ENCODE measurements around the gene UGT1A1.

UGT1A1 gene

DNA sequence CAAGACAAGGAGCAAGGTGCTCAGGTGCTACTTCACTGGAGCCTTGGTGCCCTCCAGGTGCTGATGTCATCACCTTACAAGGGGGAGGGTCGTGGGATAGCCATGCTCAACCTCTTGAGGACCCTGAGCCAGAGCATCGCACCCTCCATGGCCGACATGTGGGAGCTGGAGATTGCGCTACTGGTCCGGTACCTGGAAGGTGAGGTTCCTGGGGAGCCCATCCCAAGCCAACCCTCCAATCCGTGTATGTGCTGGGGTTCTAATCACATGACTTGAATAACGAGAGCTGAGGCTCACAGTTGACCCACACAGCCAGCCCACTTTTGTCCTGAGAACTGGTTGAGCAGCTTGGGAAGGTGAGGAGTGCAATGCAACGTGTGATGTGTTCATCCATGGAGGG, 43.9 kb downstream of the UGT1A1 start:
- Histone ChIP-seq H3K9ac (ENCODE audit: insufficient read length) (no peak overlapping the region), H3K4me3 (no peak overlapping the region), H3K9me3 (ENCODE audit: low read depth, low read length) (no peaks in the 10 kb centered on the region), H3K27ac (no peak overlapping the region), H3K36me3 (ENCODE audit: insufficient read depth, low read length) (no peaks in the 10 kb centered on the region; the same call in 1 of the 2 replicates)
- no peak for DNase-seq (ENCODE audit: low read depth, low spot score)
- TF ChIP-seq FOXP2 (optimal IDR thresholded peaks at IDR 0.05; ENCODE audit: control extremely low read depth, extremely low read length, insufficient read depth) (no peak), EZH2 (IDR thresholded peaks at IDR 0.05) (no peak), POLR2AphosphoS5 (IDR thresholded peaks at IDR 0.05; ENCODE audit: borderline replicate concordance, low read depth, low read length) (no peak)

DNA sequence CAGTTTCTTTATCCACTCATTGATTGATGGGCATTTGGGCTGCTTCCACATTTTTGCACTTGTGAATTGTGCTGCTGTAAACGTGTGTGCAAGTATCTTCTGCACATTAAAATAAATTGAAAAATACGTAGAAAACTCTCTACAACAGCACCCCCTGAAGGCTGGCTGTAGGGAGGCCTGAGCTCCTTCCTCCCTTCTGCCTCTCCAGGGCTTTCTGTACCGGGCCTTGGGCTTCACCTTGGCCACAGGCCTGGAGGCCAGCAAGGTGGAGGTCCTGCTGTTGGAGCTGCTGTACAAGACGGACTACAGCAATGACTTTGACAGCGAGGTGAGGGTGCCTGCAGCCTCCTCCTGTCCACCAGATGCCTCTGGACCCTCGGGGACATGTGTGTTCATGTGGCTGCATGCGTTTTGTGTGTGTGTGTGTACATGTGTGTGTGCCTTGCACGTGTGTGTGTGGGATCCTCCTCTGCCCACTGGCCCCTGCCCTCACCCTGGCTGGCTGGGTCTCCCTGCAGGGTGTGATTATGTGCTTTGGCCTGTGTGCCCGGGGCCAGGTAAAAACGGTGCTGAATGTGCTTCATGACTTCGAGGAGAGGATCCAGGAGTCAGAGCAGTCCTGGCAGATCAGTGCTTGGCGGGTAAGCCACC, 47.3 kb downstream of the UGT1A1 start:
- no peak for DNase-seq (ENCODE audit: low read depth, low spot score)
- H3K4me3 ChIP-seq: no peak overlapping the region
- H3K9ac ChIP-seq (ENCODE audit: insufficient read length): no peak overlapping the region
- H3K9me3 ChIP-seq (ENCODE audit: low read depth, low read length): no peaks in the 10 kb centered on the region
- H3K36me3 ChIP-seq (ENCODE audit: insufficient read depth, low read length): no peaks in the 10 kb centered on the region
- TF ChIP-seq FOXP2 (optimal IDR thresholded peaks at IDR 0.05; ENCODE audit: control extremely low read depth, extremely low read length, insufficient read depth) (no peak), POLR2AphosphoS5 (IDR thresholded peaks at IDR 0.05; ENCODE audit: borderline replicate concordance, low read depth, low read length) (peak; percentile 1; the same call in 1 of the 2 replicates)
- H3K27ac ChIP-seq: no peak overlapping the region

DNA sequence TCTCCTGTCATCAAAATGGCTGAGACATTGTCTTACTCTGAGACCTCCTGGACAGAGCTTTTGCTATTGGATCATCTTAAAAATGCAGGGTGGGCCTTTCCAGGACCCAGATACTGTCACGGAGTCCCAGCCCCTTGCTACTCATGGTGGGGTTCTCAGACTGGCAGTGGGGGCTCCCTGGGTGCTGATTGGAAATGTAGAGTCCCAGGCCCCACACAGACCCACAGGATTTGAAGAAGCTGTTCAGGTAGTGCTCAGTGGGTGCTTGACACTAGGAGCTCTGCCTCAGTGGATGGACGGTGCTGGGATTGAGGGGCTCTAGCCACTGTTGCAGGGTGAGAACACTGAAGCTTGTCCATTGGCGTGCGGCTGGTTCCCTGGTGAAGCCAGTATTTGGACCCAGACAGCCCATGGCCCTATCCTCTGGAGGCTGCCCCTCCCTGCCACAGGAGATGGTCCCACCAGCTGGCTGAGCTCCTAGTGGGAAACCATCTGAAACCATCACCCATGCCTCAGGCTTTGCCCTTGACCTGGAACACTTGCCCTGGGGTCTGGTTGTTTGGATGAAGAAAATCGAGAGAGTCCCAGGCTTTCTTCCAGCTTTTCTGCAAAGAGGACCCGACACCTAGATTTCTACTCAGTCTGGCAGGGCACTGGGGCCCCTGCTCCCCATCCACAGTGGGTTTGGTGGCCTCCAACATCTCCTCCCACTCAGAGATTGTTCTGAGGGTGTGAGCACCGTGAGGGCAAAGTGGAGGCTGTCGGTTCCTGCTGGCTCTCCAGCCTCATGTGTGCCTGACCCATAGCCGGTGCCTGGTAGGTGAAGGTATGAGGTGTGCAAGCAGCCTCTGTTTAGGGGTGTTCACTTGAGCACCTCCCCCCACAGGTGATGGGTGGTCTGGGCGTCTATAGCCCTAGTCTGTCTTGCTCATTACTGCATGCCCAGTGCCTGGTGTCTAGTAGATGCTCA, 48.2 kb downstream of the UGT1A1 start:
- H3K9me3 ChIP-seq (ENCODE audit: low read depth, low read length): no peaks in the 10 kb centered on the region
- no peak for DNase-seq (ENCODE audit: low read depth, low spot score)
- TF ChIP-seq POLR2AphosphoS5 (IDR thresholded peaks at IDR 0.05; ENCODE audit: borderline replicate concordance, low read depth, low read length) (no peak), FOXP2 (optimal IDR thresholded peaks at IDR 0.05; ENCODE audit: control extremely low read depth, extremely low read length, insufficient read depth) (no peak), EZH2 (IDR thresholded peaks at IDR 0.05) (no peak)
- no peak overlapping the region for H3K4me3 ChIP-seq
- H3K27ac ChIP-seq: no peak overlapping the region
- H3K9ac ChIP-seq (ENCODE audit: insufficient read length): no peak overlapping the region
- no peaks in the 10 kb centered on the region for H3K36me3 ChIP-seq (ENCODE audit: insufficient read depth, low read length)

DNA sequence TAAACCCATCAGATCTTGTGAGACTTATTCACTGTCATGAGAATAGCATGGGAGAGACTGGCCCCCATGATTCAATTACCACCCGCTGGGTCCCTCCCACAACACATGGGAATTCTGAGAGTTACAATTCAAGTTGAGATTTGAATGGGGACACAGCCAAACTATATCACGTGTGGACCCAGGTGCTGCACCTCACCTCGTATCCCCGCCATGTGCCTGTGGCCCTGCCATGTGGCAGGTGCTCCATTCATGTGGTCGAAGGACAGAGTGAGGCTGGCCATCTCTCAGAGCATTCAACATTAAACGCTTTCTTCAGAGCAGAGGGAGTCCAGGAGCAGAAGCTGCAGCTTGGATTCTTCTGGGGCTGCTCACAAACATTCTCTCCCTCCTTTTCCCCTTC, 50.3 kb downstream of the UGT1A1 start:
- no peak overlapping the region for H3K9ac ChIP-seq (ENCODE audit: insufficient read length)
- no peaks in the 10 kb centered on the region for H3K9me3 ChIP-seq (ENCODE audit: low read depth, low read length)
- DNase-seq (ENCODE audit: low read depth, low spot score): no peak
- H3K27ac ChIP-seq: no peak overlapping the region
- no peak overlapping the region for H3K4me3 ChIP-seq
- TF ChIP-seq POLR2AphosphoS5 (IDR thresholded peaks at IDR 0.05; ENCODE audit: borderline replicate concordance, low read depth, low read length) (no peak), FOXP2 (optimal IDR thresholded peaks at IDR 0.05; ENCODE audit: control extremely low read depth, extremely low read length, insufficient read depth) (no peak), EZH2 (IDR thresholded peaks at IDR 0.05) (no peak)
- H3K36me3 ChIP-seq (ENCODE audit: insufficient read depth, low read length): peaks cover 5% of the 10 kb centered on the region; the same call in 1 of the 2 replicates

DNA sequence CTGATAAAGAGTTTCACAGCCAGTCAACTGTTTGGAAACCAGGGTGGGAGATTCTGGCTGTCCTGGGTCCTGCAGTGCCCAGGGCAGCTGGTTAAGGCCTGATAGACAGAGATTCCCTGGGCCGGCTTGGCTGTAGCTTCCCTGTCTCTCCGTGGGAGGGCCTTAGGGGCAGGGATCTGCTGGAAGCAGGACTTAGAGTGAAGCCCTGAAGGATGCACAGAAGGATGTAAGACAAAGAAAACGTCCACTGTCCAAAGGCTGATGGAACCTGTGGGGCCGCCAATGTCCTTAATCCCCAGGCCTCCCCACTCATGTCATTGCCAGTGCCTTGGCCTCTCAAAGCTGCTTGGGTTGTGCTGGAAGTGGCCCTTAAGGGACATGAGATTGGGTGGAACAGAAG, 51.0 kb downstream of the UGT1A1 start:
- H3K36me3 ChIP-seq (ENCODE audit: insufficient read depth, low read length): peaks cover 8% of the 10 kb centered on the region; the same call in 1 of the 2 replicates
- no peaks in the 10 kb centered on the region for H3K9me3 ChIP-seq (ENCODE audit: low read depth, low read length)
- no peak overlapping the region for H3K27ac ChIP-seq
- DNase-seq (ENCODE audit: low read depth, low spot score): no peak
- H3K4me3 ChIP-seq: no peak overlapping the region
- no peak overlapping the region for H3K9ac ChIP-seq (ENCODE audit: insufficient read length)
- no peak for TF ChIP-seq EZH2 (IDR thresholded peaks at IDR 0.05)
- no peak for TF ChIP-seq FOXP2 (optimal IDR thresholded peaks at IDR 0.05; ENCODE audit: control extremely low read depth, extremely low read length, insufficient read depth)
- TF ChIP-seq POLR2AphosphoS5 (IDR thresholded peaks at IDR 0.05; ENCODE audit: borderline replicate concordance, low read depth, low read length): no peak

DNA sequence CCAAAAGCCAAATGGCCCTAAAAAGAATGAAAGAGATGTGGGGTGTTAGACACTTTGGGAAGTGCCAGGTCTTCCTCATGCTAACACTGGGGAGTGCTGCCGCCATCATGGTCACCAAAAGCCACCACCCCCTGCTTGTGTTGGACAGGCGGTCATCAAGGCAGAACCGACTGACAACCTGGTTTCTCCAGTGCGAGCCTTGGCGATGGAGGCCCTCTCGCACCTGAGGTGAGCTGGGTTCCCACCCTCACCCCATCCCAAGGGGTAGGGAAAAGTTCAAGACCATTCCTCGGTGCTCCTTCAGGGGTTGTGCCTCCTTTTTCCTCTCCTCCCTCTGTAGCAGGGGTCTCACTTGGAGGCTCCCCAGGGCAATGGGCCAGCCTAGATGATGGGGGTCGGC, 51.7 kb downstream of the UGT1A1 start:
- no peak for DNase-seq (ENCODE audit: low read depth, low spot score)
- H3K9ac ChIP-seq (ENCODE audit: insufficient read length): no peak overlapping the region
- no peaks in the 10 kb centered on the region for H3K9me3 ChIP-seq (ENCODE audit: low read depth, low read length)
- no peak for TF ChIP-seq FOXP2 (optimal IDR thresholded peaks at IDR 0.05; ENCODE audit: control extremely low read depth, extremely low read length, insufficient read depth)
- TF ChIP-seq EZH2 (IDR thresholded peaks at IDR 0.05): no peak
- no peak for TF ChIP-seq POLR2AphosphoS5 (IDR thresholded peaks at IDR 0.05; ENCODE audit: borderline replicate concordance, low read depth, low read length)
- H3K27ac ChIP-seq: no peak overlapping the region
- peaks cover 11% of the 10 kb centered on the region; the same call in 1 of the 2 replicates for H3K36me3 ChIP-seq (ENCODE audit: insufficient read depth, low read length)
- no peak overlapping the region for H3K4me3 ChIP-seq

DNA sequence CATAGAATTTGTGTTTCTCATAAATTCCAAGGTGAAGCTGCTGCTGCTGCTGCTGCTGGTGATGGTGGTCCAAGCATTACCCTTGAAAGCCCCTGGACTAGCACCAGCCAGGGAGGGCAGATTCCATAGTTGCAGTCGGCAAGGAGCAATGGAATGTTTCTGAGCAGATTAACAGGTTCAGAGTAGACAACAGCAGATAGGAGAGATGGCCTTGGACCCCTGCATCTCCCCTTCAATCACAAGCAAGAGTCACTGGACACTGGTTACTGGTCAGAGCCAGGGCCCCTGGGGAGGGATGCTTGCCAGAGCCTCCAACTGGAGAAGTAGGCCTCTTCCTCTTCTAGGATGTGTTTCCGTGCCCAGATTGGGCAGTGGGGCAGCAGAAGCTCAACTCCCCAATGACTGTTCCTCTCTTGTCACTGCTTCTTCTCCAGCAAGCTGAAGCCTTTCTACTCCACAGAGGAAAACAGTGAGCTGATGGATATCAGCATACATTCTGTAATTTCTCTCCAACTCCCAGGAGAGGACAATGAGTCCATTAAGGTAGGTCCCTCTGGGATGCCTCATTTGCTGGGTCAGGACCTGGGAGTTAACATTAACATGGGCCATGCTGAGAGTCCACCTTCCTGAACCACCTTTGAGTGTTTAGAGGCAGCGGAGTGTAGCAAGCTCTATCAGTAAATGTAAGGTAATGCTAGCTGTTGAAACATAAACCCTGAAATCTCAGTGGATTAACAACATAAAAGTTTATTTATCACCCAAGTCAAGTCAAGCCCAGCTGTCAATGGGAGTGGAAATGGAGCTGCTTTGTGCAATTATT, 53.4 kb downstream of the UGT1A1 start:
- H3K36me3 ChIP-seq (ENCODE audit: insufficient read depth, low read length): peaks cover 11% of the 10 kb centered on the region; the same call in 1 of the 2 replicates
- H3K9ac ChIP-seq (ENCODE audit: insufficient read length): no peak overlapping the region
- DNase-seq (ENCODE audit: low read depth, low spot score): no peak
- TF ChIP-seq FOXP2 (optimal IDR thresholded peaks at IDR 0.05; ENCODE audit: control extremely low read depth, extremely low read length, insufficient read depth) (no peak), POLR2AphosphoS5 (IDR thresholded peaks at IDR 0.05; ENCODE audit: borderline replicate concordance, low read depth, low read length) (no peak; the same call in 1 of the 2 replicates), EZH2 (IDR thresholded peaks at IDR 0.05) (no peak)
- H3K9me3 ChIP-seq (ENCODE audit: low read depth, low read length): no peaks in the 10 kb centered on the region
- no peak overlapping the region for H3K27ac ChIP-seq
- H3K4me3 ChIP-seq: no peak overlapping the region

Data from SK-N-MC (cell line).